Ecto neural progenitor cell (in vitro differentiated cells): ENCODE results near the gene PAWR.
"Not testable (repeated sequence)": the region's sequence is repeated elsewhere in the genome, so short reads cannot be mapped to it uniquely, and the experiment has no call there.

Source experiments
- DNase-seq: peaks from one replicate; pipeline ENCODE4 v3.0.0-alpha.2; 2018; ENCODE audit warnings: low spot score

PAWR gene

GRCh38 chr12:79646843-79647242, 43.9 kb downstream of the PAWR start:
- DNase-seq, result not testable (repeated sequence)

GRCh38 chr12:79645235-79645630, 45.5 kb downstream of the PAWR start:
- DNase-seq, result no peak

- no peak for DNase-seq
Measured at GRCh38 chr12:79644274-79645234, 46.2 kb downstream of the PAWR start.

- no peak for DNase-seq
Measured at GRCh38 chr12:79643821-79644220, 46.9 kb downstream of the PAWR start.

- no peak for DNase-seq
Measured at GRCh38 chr12:79638490-79638889, 52.3 kb downstream of the PAWR start.

GRCh38 chr12:79637093-79637492, 53.7 kb downstream of the PAWR start:
- DNase-seq, result no peak

- DNase-seq, result no peak
Measured at GRCh38 chr12:79635676-79636075, 55.1 kb downstream of the PAWR start.

GRCh38 chr12:79634957-79635471, 55.8 kb downstream of the PAWR start:
- DNase-seq, result no peak

- DNase-seq, result no peak
Measured at GRCh38 chr12:79629561-79629960, 61.2 kb downstream of the PAWR start.

GRCh38 chr12:79626735-79627134, 64.0 kb downstream of the PAWR start:
- not testable (repeated sequence) for DNase-seq

- DNase-seq, result no peak
Measured at GRCh38 chr12:79624378-79624777, 66.4 kb downstream of the PAWR start.

- DNase-seq, result no peak
Measured at GRCh38 chr12:79619872-79620562, 70.7 kb downstream of the PAWR start.

GRCh38 chr12:79618848-79619404, 71.8 kb downstream of the PAWR start:
- no peak for DNase-seq

GRCh38 chr12:79617696-79618095, 73.1 kb downstream of the PAWR start:
- DNase-seq, result no peak

- no peak for DNase-seq
Measured at GRCh38 chr12:79615596-79616560, 74.9 kb downstream of the PAWR start.

GRCh38 chr12:79614730-79615129, 76.0 kb downstream of the PAWR start:
- no peak for DNase-seq

- no peak for DNase-seq
Measured at GRCh38 chr12:79601908-79602307, 88.9 kb downstream of the PAWR start.

GRCh38 chr12:79597910-79598309, 92.9 kb downstream of the PAWR start:
- DNase-seq, result no peak

- no peak for DNase-seq
Measured at GRCh38 chr12:79596719-79597350, 93.9 kb downstream of the PAWR start.

- no peak for DNase-seq
Measured at GRCh38 chr12:79595273-79595672, 95.5 kb downstream of the PAWR start.

- no peak for DNase-seq
Measured at GRCh38 chr12:79592865-79593264, 97.9 kb downstream of the PAWR start.
